IMR-90 (cell line): ENCODE measurements around the gene CCDC17. TPM values are rescaled to one million over a fixed set of nuclear protein-coding genes. Genes with fewer than 3 reads are reported as not detected.

Experiments used
- ATAC-seq: fragments of 200-7000 bp; cut with Tn5 transposase; 2 replicates; pipeline ENCODE4 v1.9.1; 2020; ENCODE audit warnings: low read depth, mild to moderate bottlenecking, moderate library complexity
- BruUV-seq: library from RNA; stranded (reverse); fragments of 400-500 nt; replicated peaks from 2 replicates; lab custom pipeline; 2021; lab: Mats Ljungman, UMichigan
- CTCF ChIA-PET: fragments of 300-600 bp; formaldehyde crosslinking; extraction: SDS; loops from one replicate; lab custom pipeline; 2021; ENCODE audit warnings: antibody characterized with exemption; lab: Yijun Ruan, JAX
- POLR2A ChIA-PET: fragments of 300-600 bp; sonication (Branson Sonifier 250); formaldehyde crosslinking; loops from one replicate; lab custom pipeline; 2022; ENCODE audit warnings: antibody characterized with exemption; ENCODE audit not compliant: unreplicated experiment; lab: Charles Lee
- DNase-seq: peaks from one replicate; pipeline ENCODE4 v3.0.0; 2013
- H2AFZ ChIP-seq: replicated peaks from 2 replicates; pipeline ENCODE3; 2013; ENCODE audit warnings: low read length, mild to moderate bottlenecking; ENCODE audit not compliant: poor library complexity
- H2AK5ac ChIP-seq: 2 replicates; pipeline ENCODE4 v1.6.1; 2013; ENCODE audit warnings: low read depth, low read length, inconsistent platforms
- H2AK9ac ChIP-seq: replicated peaks from 2 replicates; pipeline ENCODE3; 2013; ENCODE audit warnings: mild to moderate bottlenecking, low read depth, low read length, moderate library complexity; ENCODE audit not compliant: poor library complexity
- H2BK120ac ChIP-seq: 2 replicates; pipeline ENCODE4 v1.6.1; 2013; ENCODE audit warnings: low read depth, low read length, inconsistent platforms
- H2BK15ac ChIP-seq: 3 replicates; pipeline ENCODE4 v1.6.1; 2013; ENCODE audit warnings: low read depth, low read length, inconsistent platforms
- H2BK20ac ChIP-seq: 2 replicates; pipeline ENCODE4 v1.6.1; 2013; ENCODE audit warnings: low read depth, mild to moderate bottlenecking, inconsistent platforms, low read length, moderate library complexity
- H2BK5ac ChIP-seq: 2 replicates; pipeline ENCODE4 v1.6.1; 2013; ENCODE audit warnings: mild to moderate bottlenecking, low read depth, low read length, inconsistent platforms; ENCODE audit not compliant: poor library complexity, severe bottlenecking
- H3K14ac ChIP-seq: replicated peaks from 2 replicates; pipeline ENCODE4 v1.6.1; 2013; ENCODE audit warnings: low read depth, low read length, inconsistent platforms
- H3K18ac ChIP-seq: 2 replicates; pipeline ENCODE4 v1.6.1; 2013; ENCODE audit warnings: low read depth, low read length, control low read depth
- H3K23ac ChIP-seq: 2 replicates; pipeline ENCODE4 v1.6.1; 2013; ENCODE audit warnings: low read depth, low read length, inconsistent platforms
- H3K27ac ChIP-seq: 2 replicates; pipeline ENCODE4 v1.5.1; 2013; ENCODE audit warnings: mild to moderate bottlenecking, control low read depth, low read length; ENCODE audit not compliant: insufficient read depth
- H3K27me3 ChIP-seq: 2 replicates; pipeline ENCODE4 v1.6.1; 2013; ENCODE audit warnings: low read length; ENCODE audit not compliant: control insufficient read depth, insufficient read depth
- H3K36me3 ChIP-seq: 2 replicates; pipeline ENCODE4 v1.6.1; 2013; ENCODE audit warnings: low read length, mixed read lengths; ENCODE audit not compliant: control insufficient read depth, insufficient read depth
- H3K4ac ChIP-seq: 2 replicates; pipeline ENCODE4 v1.6.1; 2013; ENCODE audit warnings: low read depth, low read length, inconsistent platforms
- H3K4me1 ChIP-seq: 2 replicates; pipeline ENCODE4 v1.6.1; 2013; ENCODE audit warnings: low read length, mixed read lengths; ENCODE audit not compliant: control insufficient read depth, insufficient read depth
- H3K4me2 ChIP-seq: 2 replicates; pipeline ENCODE4 v1.6.1; 2013; ENCODE audit warnings: low read depth, mild to moderate bottlenecking, control low read depth, low read length, moderate library complexity
- H3K4me3 ChIP-seq: 2 replicates; pipeline ENCODE4 v1.5.1; 2013; ENCODE audit warnings: low read depth, mild to moderate bottlenecking, control low read depth, low read length, moderate library complexity; ENCODE audit not compliant: insufficient read depth
- H3K56ac ChIP-seq: 2 replicates; pipeline ENCODE4 v1.6.1; 2013; ENCODE audit warnings: low read length, inconsistent platforms; ENCODE audit not compliant: insufficient read depth; ENCODE audit errors: extremely low read depth
- H3K79me1 ChIP-seq, 2 experiments: 2 replicates each; pipeline ENCODE4 v1.6.1; 2013; ENCODE audit warnings: low read length in 2 of 2, inconsistent platforms in 1 of 2, low read depth in 1 of 2
- H3K9ac ChIP-seq: 2 replicates; pipeline ENCODE4 v1.6.1; 2013; ENCODE audit warnings: low read depth, low read length, control low read depth
- H3K9me1 ChIP-seq: 2 replicates; pipeline ENCODE4 v1.6.1; 2013; ENCODE audit warnings: low read length, inconsistent platforms; ENCODE audit not compliant: insufficient read depth
- H3K9me3 ChIP-seq: 2 replicates; pipeline ENCODE4 v1.6.1; 2013; ENCODE audit warnings: low read length; ENCODE audit not compliant: control insufficient read depth, insufficient read depth
- H4K20me1 ChIP-seq: 2 replicates; pipeline ENCODE4 v1.6.1; 2013; ENCODE audit warnings: low read length, inconsistent platforms; ENCODE audit not compliant: insufficient read depth
- H4K5ac ChIP-seq: 2 replicates; pipeline ENCODE4 v1.6.1; 2013; ENCODE audit warnings: mild to moderate bottlenecking, low read depth, low read length, control low read depth
- H4K8ac ChIP-seq, 2 experiments: 2 replicates each; pipeline ENCODE4 v1.6.1; 2013; ENCODE audit warnings: low read depth in 2 of 2, low read length in 2 of 2, control low read depth in 1 of 2, inconsistent platforms in 1 of 2
- H4K91ac ChIP-seq: 2 replicates; pipeline ENCODE4 v1.6.1; 2013; ENCODE audit warnings: low read depth, low read length, inconsistent platforms; ENCODE audit not compliant: insufficient read depth
- BHLHE40 ChIP-seq: fragments of 150-350 bp; IDR thresholded peaks from 2 replicates; pipeline ENCODE4 v1.6.1; 2016; ENCODE audit warnings: mild to moderate bottlenecking, low read depth, low read length
- RFX5 ChIP-seq: IDR thresholded peaks from 2 replicates; pipeline ENCODE4 v1.8.0; 2012; ENCODE audit warnings: low read depth, mild to moderate bottlenecking, low read length, moderate library complexity
- WGBS, 2 experiments: methylation state at CpG; one replicate each; pipeline versions ENCODE4 v1.1.5 to v1.1.7; 2013; ENCODE audit warnings: missing lambda C conversion rate in 2 of 2; ENCODE audit not compliant: insufficient read length in 1 of 2; ENCODE audit errors: extremely low coverage in 2 of 2; 5-methylcytosine and 5-hydroxymethylcytosine counted together
- dilution Hi-C: fragments of 300-500 bp; cut with HindIII; formaldehyde crosslinking; loops from one replicate; pipeline ENCODE4 v1.14.3; 2018; ENCODE audit warnings: low sequenced_read_pairs; ENCODE audit not compliant: unreplicated experiment
- in situ Hi-C: fragments of 300-500 bp; cut with MboI; formaldehyde crosslinking; loops from 3 replicates; pipeline ENCODE4 v1.14.3; 2019; ENCODE audit warnings: low sequenced_read_pairs, inconsistent platforms, mixed read lengths
- intact Hi-C: fragments of 100-400 bp; cut with micrococcal nuclease; formaldehyde crosslinking; loops from 2 replicates; pipeline ENCODE4 v1.10.0; 2022
- polyA plus RNA-seq, 3 experiments: library from polyadenylated mRNA; depleted of rRNA; stranded (reverse); fragments of >200 nt; gene quantifications; 2 replicates each; pipeline ENCODE4 v1.2.3, GENCODE V29; 2012; ENCODE audit warnings: low replicate concordance in 1 of 3
- total RNA-seq: library from RNA; depleted of rRNA; stranded (reverse); fragments of >200 nt; gene quantifications from 2 replicates; pipeline ENCODE4 v1.2.3, GENCODE V29; 2012

The CCDC17 gene
- total and polyA plus RNA-seq, 2 of the 4 experiments (the other 2 are of a cell fraction), result 0.18 to 0.26 TPM

DNA sequence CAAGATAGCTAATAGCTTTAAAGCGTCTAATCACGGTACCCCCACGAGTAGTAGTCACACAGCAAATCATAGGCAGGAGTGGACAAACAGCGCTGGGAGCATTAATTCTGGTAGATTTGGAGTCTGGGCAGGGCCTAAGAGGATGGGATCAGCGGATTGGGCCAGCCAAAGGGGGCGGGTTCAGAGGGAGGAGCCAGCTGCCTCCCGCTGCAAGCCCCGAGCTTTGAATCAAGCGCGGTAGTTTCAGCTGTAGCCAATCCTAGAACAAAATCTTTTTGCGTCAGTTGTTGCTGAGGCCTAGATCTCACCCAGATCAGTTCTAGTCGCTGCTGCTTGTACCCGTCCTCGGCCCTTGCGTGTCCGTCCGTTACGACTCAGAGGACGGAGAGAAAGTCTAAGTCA is 40.6 kb downstream of the CCDC17 start:
- no peak overlapping the region for H2AK5ac ChIP-seq
- TF ChIP-seq RFX5, result peak; percentile 99
- TF ChIP-seq BHLHE40, result no peak
- in situ Hi-C loops, result no loop called here

More for the DNA sequence above, 40.6 kb downstream of the CCDC17 start:
- ATAC-seq (peak; percentile 88), DNase-seq (peak; percentile 96)
- Histone ChIP-seq H3K27me3 (no peaks in the 10 kb centered on the region), H3K9ac (peak overlapping the region; percentile 85), H4K8ac (peak overlapping the region; percentile 37 to 84; a peak in 3 of 4 replicates), H3K4me2 (peak overlapping the region; percentile 89), H3K9me1 (no peaks in the 10 kb centered on the region; the same call in 1 of the 2 replicates), H3K14ac (peak overlapping the region; percentile 85), H3K27ac (peak overlapping the region; percentile 80), H3K18ac (peak overlapping the region; percentile 28), H2BK120ac (peak overlapping the region; percentile 41), H4K5ac (peak overlapping the region; percentile 11; the same call in 1 of the 2 replicates), H2BK20ac (no peak overlapping the region), H3K9me3 (no peaks in the 10 kb centered on the region), H4K20me1 (peaks cover 39% of the 10 kb centered on the region), H3K23ac (peak overlapping the region; percentile 78), H3K4ac (peak overlapping the region; percentile 83), H2AK9ac (no peak overlapping the region), H3K79me1 (peaks cover 0 to 18% of the 10 kb centered on the region in 2 experiments; a peak in 2 of 4 replicates), H3K4me1 (no peaks in the 10 kb centered on the region; the same call in none of the 2 replicates), H2BK5ac (peak overlapping the region; percentile 76), H4K91ac (0 out of 2 replicates have a peak overlapping the region, but pooled peaks have one; percentile 34), H3K4me3 (peak overlapping the region; percentile 61), H3K36me3 (no peaks in the 10 kb centered on the region), H3K56ac (peak overlapping the region; percentile 83), H2AFZ (peak overlapping the region; percentile 98), H2BK15ac (peak overlapping the region; percentile 29; the same call in 1 of the 3 replicates)
- dilution Hi-C loops, result no loop called here
- CTCF ChIA-PET, result interaction anchor here (0.6 kb wide), 1 partner anchor 71 kb away, joined by 3 read pairs; no protein-coding TSS in a partner anchor
- WGBS, 2 experiments, result 0% methylated on average over 6 of the region's 19 CpGs; no CpG with 5 or more reads in 1 of the 2 experiments
- POLR2A ChIA-PET, result interaction anchor here (1.2 kb wide), 1 partner anchor 9 kb away, joined by 4 read pairs; no protein-coding TSS in a partner anchor
- BruUV-seq, result no TSS peak
- intact Hi-C loops, result loop anchor here (5.0 kb wide), 1 partner anchor 299 kb away; no protein-coding TSS in a partner anchor
